ENCODE data around the gene KIAA0825.

KIAA0825 gene

GRCh38 chr5:94263068-94263467, 355.3 kb downstream of the KIAA0825 start:
- Histone ChIP-seq H3K4me3 (ENCODE audit: low read length) (no peak overlapping the region), H2AFZ (ENCODE audit: low read depth, low read length) (no peak overlapping the region; the same call in 1 of the 2 replicates), H3K36me3 (replicated peaks; ENCODE audit: low read depth, low read length) (no peaks in the 10 kb centered on the region), H3K9me3 (ENCODE audit: insufficient read depth, low read length) (no peaks in the 10 kb centered on the region), H3K79me2 (ENCODE audit: low read length) (no peaks in the 10 kb centered on the region), H4K20me1 (ENCODE audit: insufficient read depth, low read length) (no peaks in the 10 kb centered on the region), H3K4me1 (ENCODE audit: low read length) (peaks cover 13% of the 10 kb centered on the region), H3K9ac (ENCODE audit: low read length) (no peak overlapping the region), H3K27ac (ENCODE audit: low read length) (0 out of 2 replicates have a peak overlapping the region, but pooled peaks have one; percentile 6), H3K27me3 (ENCODE audit: low read depth, low read length) (no peaks in the 10 kb centered on the region), H3K4me2 (ENCODE audit: low read length) (peak overlapping the region; percentile 45)
- TF ChIP-seq CTCF (IDR thresholded peaks at IDR 0.05; ENCODE audit: low read depth, low read length) (no peak), EZH2phosphoT487 (IDR thresholded peaks at IDR 0.05; ENCODE audit: low read depth) (no peak)

DNA sequence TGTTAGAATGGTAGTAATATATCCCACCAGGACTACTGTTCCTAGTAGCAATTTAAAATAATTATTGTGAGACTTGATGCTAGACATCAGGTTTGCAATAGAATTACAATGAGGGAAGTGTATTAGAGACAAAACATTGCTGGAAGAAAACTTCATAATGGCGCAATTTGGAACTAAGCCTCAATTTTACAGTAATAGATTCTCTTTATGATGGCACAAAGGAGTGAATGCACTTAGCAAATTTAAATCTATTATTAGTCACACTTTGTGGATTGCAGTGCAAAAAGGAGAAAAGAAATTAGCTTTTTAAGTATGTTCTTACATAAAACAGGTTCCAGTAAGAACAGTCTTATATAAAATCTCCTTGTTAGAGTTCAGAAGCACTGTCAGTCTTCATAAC, 358.3 kb downstream of the KIAA0825 start:
- Histone ChIP-seq H3K9ac (ENCODE audit: low read length) (no peak overlapping the region), H3K27me3 (ENCODE audit: low read depth, low read length) (no peaks in the 10 kb centered on the region), H3K4me1 (ENCODE audit: low read length) (peaks cover 13% of the 10 kb centered on the region), H2AFZ (ENCODE audit: low read depth, low read length) (no peak overlapping the region), H3K36me3 (replicated peaks; ENCODE audit: low read depth, low read length) (no peaks in the 10 kb centered on the region), H3K27ac (ENCODE audit: low read length) (no peak overlapping the region), H3K9me3 (ENCODE audit: insufficient read depth, low read length) (no peaks in the 10 kb centered on the region), H4K20me1 (ENCODE audit: insufficient read depth, low read length) (no peaks in the 10 kb centered on the region), H3K79me2 (ENCODE audit: low read length) (no peaks in the 10 kb centered on the region), H3K4me3 (ENCODE audit: low read length) (no peak overlapping the region), H3K4me2 (ENCODE audit: low read length) (no peak overlapping the region)
- TF ChIP-seq EZH2phosphoT487 (IDR thresholded peaks at IDR 0.05; ENCODE audit: low read depth) (no peak), CTCF (IDR thresholded peaks at IDR 0.05; ENCODE audit: low read depth, low read length) (no peak)

DNA sequence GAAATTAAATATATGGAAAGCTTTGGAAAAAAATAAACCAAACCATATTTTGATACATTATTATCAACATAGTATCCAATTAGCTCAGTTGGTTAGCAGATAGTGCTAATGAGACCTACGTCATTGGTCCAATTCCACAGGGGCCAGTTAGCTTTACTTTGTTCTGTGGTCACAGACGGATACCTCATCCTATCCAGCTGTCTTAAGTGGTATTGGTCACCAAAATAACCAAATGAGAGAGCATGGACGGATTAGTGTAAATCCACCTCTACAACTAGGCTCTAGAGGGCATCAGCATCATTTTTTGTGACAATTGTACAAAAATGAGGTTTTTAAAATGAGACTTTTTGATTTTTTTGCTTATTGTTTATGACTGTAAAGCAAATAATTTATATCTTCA, 364.2 kb downstream of the KIAA0825 start:
- H4K20me1 ChIP-seq (ENCODE audit: insufficient read depth, low read length), result no peaks in the 10 kb centered on the region
- no peak overlapping the region for H2AFZ ChIP-seq (ENCODE audit: low read depth, low read length)
- peak; percentile 39 for TF ChIP-seq CTCF (IDR thresholded peaks at IDR 0.05; ENCODE audit: low read depth, low read length)
- no peak for TF ChIP-seq EZH2phosphoT487 (IDR thresholded peaks at IDR 0.05; ENCODE audit: low read depth)
- H3K9me3 ChIP-seq (ENCODE audit: insufficient read depth, low read length), result no peaks in the 10 kb centered on the region
- no peak overlapping the region for H3K4me2 ChIP-seq (ENCODE audit: low read length)
- no peak overlapping the region for H3K4me3 ChIP-seq (ENCODE audit: low read length)
- H3K36me3 ChIP-seq (replicated peaks; ENCODE audit: low read depth, low read length), result no peaks in the 10 kb centered on the region
- no peaks in the 10 kb centered on the region for H3K27me3 ChIP-seq (ENCODE audit: low read depth, low read length)
- H3K27ac ChIP-seq (ENCODE audit: low read length), result no peak overlapping the region
- no peak overlapping the region for H3K9ac ChIP-seq (ENCODE audit: low read length)
- no peaks in the 10 kb centered on the region for H3K79me2 ChIP-seq (ENCODE audit: low read length)
- H3K4me1 ChIP-seq (ENCODE audit: low read length), result peaks cover 10% of the 10 kb centered on the region

- Histone ChIP-seq H3K36me3 (replicated peaks; ENCODE audit: low read depth, low read length) (no peaks in the 10 kb centered on the region), H4K20me1 (ENCODE audit: insufficient read depth, low read length) (no peaks in the 10 kb centered on the region), H3K4me1 (ENCODE audit: low read length) (peaks cover 10% of the 10 kb centered on the region), H3K4me3 (ENCODE audit: low read length) (no peak overlapping the region), H2AFZ (ENCODE audit: low read depth, low read length) (no peak overlapping the region), H3K27ac (ENCODE audit: low read length) (no peak overlapping the region), H3K27me3 (ENCODE audit: low read depth, low read length) (no peaks in the 10 kb centered on the region), H3K79me2 (ENCODE audit: low read length) (no peaks in the 10 kb centered on the region), H3K9ac (ENCODE audit: low read length) (no peak overlapping the region), H3K9me3 (ENCODE audit: insufficient read depth, low read length) (no peaks in the 10 kb centered on the region), H3K4me2 (ENCODE audit: low read length) (no peak overlapping the region)
- TF ChIP-seq CTCF (IDR thresholded peaks at IDR 0.05; ENCODE audit: low read depth, low read length), result no peak
- TF ChIP-seq EZH2phosphoT487 (IDR thresholded peaks at IDR 0.05; ENCODE audit: low read depth), result no peak
These were observed 367.4 kb downstream of the KIAA0825 start for GRCh38 chr5:94250985-94251384.
